ENCODE data around the gene AP1M1.

The AP1M1 gene

GRCh38 chr19:16166417-16166816 is 31.3 kb upstream of the AP1M1 start:
- H3K4ac ChIP-seq (ENCODE audit: low read depth, low read length), result no peak overlapping the region
- no CpG with 5 or more reads among the region's 1 CpG for WGBS (ENCODE audit: extremely low coverage, insufficient coverage, insufficient read length)
- no peak overlapping the region for H2BK120ac ChIP-seq (ENCODE audit: insufficient read depth, low read length, poor library complexity)
- no peak for DNase-seq
- H3K4me3 ChIP-seq (ENCODE audit: low read depth, low read length), result no peak overlapping the region
- no peak overlapping the region for H4K12ac ChIP-seq (ENCODE audit: low read depth, low read length)
- H3K27ac ChIP-seq (ENCODE audit: low read depth, low read length), result no peak overlapping the region
- no peak overlapping the region for H2BK12ac ChIP-seq (ENCODE audit: low read length)
- H2AFZ ChIP-seq (ENCODE audit: insufficient read depth, low read length, poor library complexity), result no peak overlapping the region
- H3K9ac ChIP-seq (ENCODE audit: low read length), result no peak overlapping the region
- no peak overlapping the region for H4K8ac ChIP-seq (ENCODE audit: low read depth, low read length)
- H3K4me1 ChIP-seq (ENCODE audit: control insufficient read depth in 1 of 2, insufficient read depth in 2 of 2, low read length in 2 of 2), result no peaks in the 10 kb centered on the region
- H3K14ac ChIP-seq (ENCODE audit: low read length), result no peak overlapping the region
- no peaks in the 10 kb centered on the region for H3K27me3 ChIP-seq (ENCODE audit: insufficient read depth, low read length)
- H3K9me3 ChIP-seq (ENCODE audit: insufficient read depth, low read depth, low read length), result peaks cover 2% of the 10 kb centered on the region
- no peak overlapping the region for H4K91ac ChIP-seq (ENCODE audit: low read depth, low read length)
- no peaks in the 10 kb centered on the region for H3K79me2 ChIP-seq (ENCODE audit: control insufficient read depth, insufficient read depth, low read length, poor library complexity)
- H3K23ac ChIP-seq (ENCODE audit: low read length), result no peak overlapping the region
- no peaks in the 10 kb centered on the region for H3K36me3 ChIP-seq (ENCODE audit: control insufficient read depth in 1 of 2, insufficient read depth in 2 of 2, low read length in 2 of 2)
- H3K18ac ChIP-seq (ENCODE audit: low read length), result no peak overlapping the region
- H3K79me1 ChIP-seq (ENCODE audit: low read length), result no peaks in the 10 kb centered on the region
- no peak overlapping the region for H3K4me2 ChIP-seq (ENCODE audit: low read length)
- H2BK5ac ChIP-seq (ENCODE audit: low read depth, low read length, poor library complexity), result no peak overlapping the region
- H2AK5ac ChIP-seq (ENCODE audit: low read length), result no peak overlapping the region

- Histone ChIP-seq H3K27me3 (ENCODE audit: insufficient read depth, low read length) (no peaks in the 10 kb centered on the region), H3K9ac (ENCODE audit: low read length) (no peak overlapping the region), H3K4ac (ENCODE audit: low read depth, low read length) (no peak overlapping the region), H2AFZ (ENCODE audit: insufficient read depth, low read length, poor library complexity) (no peak overlapping the region), H3K9me3 (ENCODE audit: insufficient read depth, low read depth, low read length) (peaks cover 4% of the 10 kb centered on the region), H2BK5ac (ENCODE audit: low read depth, low read length, poor library complexity) (no peak overlapping the region), H3K79me1 (ENCODE audit: low read length) (no peaks in the 10 kb centered on the region), H3K23ac (ENCODE audit: low read length) (no peak overlapping the region), H3K79me2 (ENCODE audit: control insufficient read depth, insufficient read depth, low read length, poor library complexity) (no peaks in the 10 kb centered on the region), H3K18ac (ENCODE audit: low read length) (no peak overlapping the region), H3K14ac (ENCODE audit: low read length) (no peak overlapping the region), H3K27ac (ENCODE audit: low read depth, low read length) (no peak overlapping the region), H2AK5ac (ENCODE audit: low read length) (no peak overlapping the region), H3K4me1 (ENCODE audit: control insufficient read depth in 1 of 2, insufficient read depth in 2 of 2, low read length in 2 of 2) (no peaks in the 10 kb centered on the region), H3K4me2 (ENCODE audit: low read length) (no peak overlapping the region), H3K36me3 (ENCODE audit: control insufficient read depth in 1 of 2, insufficient read depth in 2 of 2, low read length in 2 of 2) (no peaks in the 10 kb centered on the region), H4K8ac (ENCODE audit: low read depth, low read length) (no peak overlapping the region), H2BK120ac (ENCODE audit: insufficient read depth, low read length, poor library complexity) (no peak overlapping the region), H4K12ac (ENCODE audit: low read depth, low read length) (no peak overlapping the region), H2BK12ac (ENCODE audit: low read length) (no peak overlapping the region), H3K4me3 (ENCODE audit: low read depth, low read length) (no peak overlapping the region), H4K91ac (ENCODE audit: low read depth, low read length) (no peak overlapping the region)
- WGBS (ENCODE audit: extremely low coverage, insufficient coverage, insufficient read length), result no CpG with 5 or more reads among the region's 5 CpGs
- no peak for DNase-seq
Measured at GRCh38 chr19:16167055-16167454, 30.7 kb upstream of the AP1M1 start.

GRCh38 chr19:16168465-16169081 is 29.1 kb upstream of the AP1M1 start:
- Histone ChIP-seq H3K4me2 (ENCODE audit: low read length) (no peak overlapping the region), H3K79me2 (ENCODE audit: control insufficient read depth, insufficient read depth, low read length, poor library complexity) (no peaks in the 10 kb centered on the region), H3K23ac (ENCODE audit: low read length) (no peak overlapping the region), H2BK12ac (ENCODE audit: low read length) (no peak overlapping the region), H2BK120ac (ENCODE audit: insufficient read depth, low read length, poor library complexity) (no peak overlapping the region), H3K18ac (ENCODE audit: low read length) (no peak overlapping the region), H3K27me3 (ENCODE audit: insufficient read depth, low read length) (no peaks in the 10 kb centered on the region), H2BK5ac (ENCODE audit: low read depth, low read length, poor library complexity) (no peak overlapping the region), H3K4me1 (ENCODE audit: control insufficient read depth in 1 of 2, insufficient read depth in 2 of 2, low read length in 2 of 2) (peaks cover 3 to 5% of the 10 kb centered on the region in 2 experiments), H3K27ac (ENCODE audit: low read depth, low read length) (no peak overlapping the region), H4K12ac (ENCODE audit: low read depth, low read length) (no peak overlapping the region), H3K9ac (ENCODE audit: low read length) (no peak overlapping the region), H3K14ac (ENCODE audit: low read length) (no peak overlapping the region), H3K4ac (ENCODE audit: low read depth, low read length) (no peak overlapping the region), H3K9me3 (ENCODE audit: insufficient read depth, low read depth, low read length) (peaks cover 4% of the 10 kb centered on the region), H3K4me3 (ENCODE audit: low read depth, low read length) (no peak overlapping the region), H4K8ac (ENCODE audit: low read depth, low read length) (no peak overlapping the region), H4K91ac (ENCODE audit: low read depth, low read length) (no peak overlapping the region), H2AFZ (ENCODE audit: insufficient read depth, low read length, poor library complexity) (no peak overlapping the region), H3K36me3 (ENCODE audit: control insufficient read depth in 1 of 2, insufficient read depth in 2 of 2, low read length in 2 of 2) (no peaks in the 10 kb centered on the region), H2AK5ac (ENCODE audit: low read length) (no peak overlapping the region), H3K79me1 (ENCODE audit: low read length) (no peaks in the 10 kb centered on the region)
- WGBS (ENCODE audit: extremely low coverage, insufficient coverage, insufficient read length), result no CpG with 5 or more reads among the region's 2 CpGs
- no peak for DNase-seq

DNA sequence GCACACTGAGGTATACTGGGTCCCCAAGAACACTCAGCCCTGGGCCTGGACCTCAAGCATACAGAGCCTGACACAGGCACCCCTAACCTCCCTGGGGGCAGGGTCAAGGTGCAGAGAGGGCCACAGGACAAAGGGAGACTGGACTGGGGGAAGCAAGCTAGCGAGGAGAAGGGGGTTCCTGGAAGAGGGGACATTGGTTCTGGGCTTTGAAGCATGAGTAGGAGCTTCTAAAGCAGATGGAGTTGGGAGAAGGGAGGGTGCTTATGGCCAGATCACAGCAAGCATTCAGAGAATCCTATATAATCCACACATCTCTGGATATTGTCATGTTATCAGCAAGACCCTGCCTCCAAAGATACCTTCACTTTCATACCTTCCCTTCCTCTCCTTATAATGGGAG is 27.6 kb upstream of the AP1M1 start:
- Histone ChIP-seq H4K91ac (ENCODE audit: low read depth, low read length) (no peak overlapping the region), H3K4me1 (ENCODE audit: control insufficient read depth in 1 of 2, insufficient read depth in 2 of 2, low read length in 2 of 2) (peaks cover 3 to 5% of the 10 kb centered on the region in 2 experiments), H3K9ac (ENCODE audit: low read length) (no peak overlapping the region), H3K79me2 (ENCODE audit: control insufficient read depth, insufficient read depth, low read length, poor library complexity) (no peaks in the 10 kb centered on the region), H2BK12ac (ENCODE audit: low read length) (no peak overlapping the region), H2AFZ (ENCODE audit: insufficient read depth, low read length, poor library complexity) (no peak overlapping the region), H4K12ac (ENCODE audit: low read depth, low read length) (no peak overlapping the region), H2BK5ac (ENCODE audit: low read depth, low read length, poor library complexity) (no peak overlapping the region), H3K18ac (ENCODE audit: low read length) (no peak overlapping the region), H3K9me3 (ENCODE audit: insufficient read depth, low read depth, low read length) (peaks cover 6% of the 10 kb centered on the region), H2AK5ac (ENCODE audit: low read length) (no peak overlapping the region), H3K14ac (ENCODE audit: low read length) (no peak overlapping the region), H3K4ac (ENCODE audit: low read depth, low read length) (no peak overlapping the region), H3K27ac (ENCODE audit: low read depth, low read length) (no peak overlapping the region), H3K79me1 (ENCODE audit: low read length) (no peaks in the 10 kb centered on the region), H3K27me3 (ENCODE audit: insufficient read depth, low read length) (no peaks in the 10 kb centered on the region), H3K4me2 (ENCODE audit: low read length) (no peak overlapping the region), H3K23ac (ENCODE audit: low read length) (no peak overlapping the region), H2BK120ac (ENCODE audit: insufficient read depth, low read length, poor library complexity) (no peak overlapping the region), H4K8ac (ENCODE audit: low read depth, low read length) (no peak overlapping the region), H3K4me3 (ENCODE audit: low read depth, low read length) (no peak overlapping the region), H3K36me3 (ENCODE audit: control insufficient read depth in 1 of 2, insufficient read depth in 2 of 2, low read length in 2 of 2) (no peaks in the 10 kb centered on the region)
- DNase-seq, result no peak
- no CpG with 5 or more reads among the region's 1 CpG for WGBS (ENCODE audit: extremely low coverage, insufficient coverage, insufficient read length)

Measured in trophoblast cell (in vitro differentiated cells and primary cell).